HEK293 (cell line): ENCODE data around the gene CDKN2D.
"Not testable (repeated sequence)": the region's sequence is repeated elsewhere in the genome, so short reads cannot be mapped to it uniquely, and the experiment has no call there.

Experiments used
- CTCF ChIA-PET: fragments of 350-600 bp; formaldehyde crosslinking; extraction: SDS; loops from one replicate; lab custom pipeline; 2021; ENCODE audit warnings: antibody characterized with exemption; lab: Yijun Ruan, JAX
- POLR2A ChIA-PET: fragments of 300-600 bp; formaldehyde crosslinking; extraction: SDS; loops from one replicate; lab custom pipeline; 2020; ENCODE audit warnings: antibody characterized with exemption, inconsistent platforms; lab: Yijun Ruan, JAX
- H3K27ac ChIP-seq: fragments of 200-500 bp; sonication (Bioruptor generic); 2 replicates; pipeline ENCODE4 v1.5.1; 2014; ENCODE audit warnings: low read depth, low read length, control low read depth, inconsistent platforms; ENCODE audit errors: extremely low read depth
- H3K36me3 ChIP-seq, 2 experiments: fragments of 200-500 bp in 1 of 2; sonication (Bioruptor generic) in 1 of 2; 1 replicate in 1 of 2; 2 replicates in 1 of 2; pipeline ENCODE4 v1.5.1; 2014 to 2017; ENCODE audit warnings: inconsistent platforms in 2 of 2, low read length in 2 of 2; ENCODE audit not compliant: control insufficient read depth in 2 of 2, insufficient read depth in 1 of 2
- H3K4me1 ChIP-seq: fragments of 200-500 bp; sonication (Bioruptor generic); 2 replicates; pipeline ENCODE4 v1.5.1; 2014; ENCODE audit warnings: mild to moderate bottlenecking, low read length, inconsistent platforms; ENCODE audit not compliant: control insufficient read depth, insufficient read depth
- H3K4me3 ChIP-seq: 2 replicates; pipeline ENCODE4 v1.5.1; 2011; ENCODE audit warnings: low read depth, mild to moderate bottlenecking, control low read depth, low read length, moderate library complexity
- H3K9me3 ChIP-seq: fragments of 200-500 bp; sonication (Bioruptor generic); 2 replicates; pipeline ENCODE4 v1.5.1; 2014; ENCODE audit warnings: low read depth, low read length, inconsistent platforms; ENCODE audit not compliant: control insufficient read depth, insufficient read depth
- HOXC10 ChIP-seq: sonication (generic); formaldehyde crosslinking; IDR thresholded peaks from 2 replicates; pipeline ENCODE4 v1.8.1; 2023; ENCODE audit warnings: mild to moderate bottlenecking, missing genetic modification reagents
- SETDB1 ChIP-seq: IDR thresholded peaks from one replicate; pipeline ENCODE4 v1.6.1; 2017; ENCODE audit warnings: mild to moderate bottlenecking, low read length, moderate library complexity, mixed read lengths; ENCODE audit not compliant: insufficient read length
- WT1 ChIP-seq: fragments of 450-650 bp; formaldehyde crosslinking; IDR thresholded peaks from 2 replicates; pipeline ENCODE4 v1.5.1; 2016; ENCODE audit warnings: missing biosample characterization, missing genetic modification characterization
- ZEB2 ChIP-seq: fragments of 450-650 bp; formaldehyde crosslinking; IDR thresholded peaks from 2 replicates; pipeline ENCODE4 v1.5.1; 2016; ENCODE audit warnings: missing biosample characterization, missing genetic modification characterization
- ZNF202 ChIP-seq: fragments of 450-650 bp; formaldehyde crosslinking; IDR thresholded peaks from 2 replicates; pipeline ENCODE4 v1.5.1; 2016; ENCODE audit warnings: missing biosample characterization, missing genetic modification characterization, borderline replicate concordance
- ZNF514 ChIP-seq: fragments of 450-650 bp; formaldehyde crosslinking; IDR thresholded peaks from 2 replicates; pipeline ENCODE4 v1.5.1; 2016; ENCODE audit warnings: missing biosample characterization, missing genetic modification characterization
- ZNF704 ChIP-seq: fragments of 450-650 bp; formaldehyde crosslinking; IDR thresholded peaks from 2 replicates; pipeline ENCODE4 v1.5.1; 2016; ENCODE audit warnings: missing biosample characterization, missing genetic modification characterization
- ZNF768 ChIP-seq: fragments of 450-650 bp; formaldehyde crosslinking; IDR thresholded peaks from 2 replicates; pipeline ENCODE4 v1.5.1; 2018; ENCODE audit warnings: missing biosample characterization, mild to moderate bottlenecking, missing genetic modification characterization
- ZNF777 ChIP-seq: fragments of 450-650 bp; formaldehyde crosslinking; IDR thresholded peaks from 2 replicates; pipeline ENCODE4 v1.5.1; 2017; ENCODE audit warnings: missing biosample characterization, missing genetic modification characterization, borderline replicate concordance
- TF ChIP-seq, protein P1 (sequence below): IDR thresholded peaks from 2 replicates; pipeline ENCODE4 v1.6.1; 2011; ENCODE audit warnings: mild to moderate bottlenecking, low read depth, low read length, borderline replicate concordance
- TF ChIP-seq, protein P2 (sequence below): fragments of 450-650 bp; formaldehyde crosslinking; IDR thresholded peaks from 2 replicates; pipeline ENCODE4 v1.5.1; 2016; ENCODE audit warnings: missing biosample characterization, missing genetic modification characterization
- TF ChIP-seq, protein P3 (sequence below): fragments of 450-650 bp; formaldehyde crosslinking; IDR thresholded peaks from 2 replicates; pipeline ENCODE4 v1.5.1; 2016; ENCODE audit warnings: missing biosample characterization, missing genetic modification characterization
- TF ChIP-seq, protein P4 (sequence below): fragments of 450-650 bp; formaldehyde crosslinking; IDR thresholded peaks from 2 replicates; pipeline ENCODE4 v1.5.1; 2016; ENCODE audit warnings: missing biosample characterization, missing genetic modification characterization

Gene CDKN2D

GRCh38 chr19:10532457-10532856 is 36.3 kb downstream of the CDKN2D start:
- no peak overlapping the region for H3K4me3 ChIP-seq
- peak; percentile 30 for TF ChIP-seq SETDB1
- TF ChIP-seq, protein P1, sequence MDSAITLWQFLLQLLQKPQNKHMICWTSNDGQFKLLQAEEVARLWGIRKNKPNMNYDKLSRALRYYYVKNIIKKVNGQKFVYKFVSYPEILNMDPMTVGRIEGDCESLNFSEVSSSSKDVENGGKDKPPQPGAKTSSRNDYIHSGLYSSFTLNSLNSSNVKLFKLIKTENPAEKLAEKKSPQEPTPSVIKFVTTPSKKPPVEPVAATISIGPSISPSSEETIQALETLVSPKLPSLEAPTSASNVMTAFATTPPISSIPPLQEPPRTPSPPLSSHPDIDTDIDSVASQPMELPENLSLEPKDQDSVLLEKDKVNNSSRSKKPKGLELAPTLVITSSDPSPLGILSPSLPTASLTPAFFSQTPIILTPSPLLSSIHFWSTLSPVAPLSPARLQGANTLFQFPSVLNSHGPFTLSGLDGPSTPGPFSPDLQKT, result no peak
- TF ChIP-seq ZNF514, result no peak
- no peak for TF ChIP-seq ZEB2 (tag by site-specific recombination)
- TF ChIP-seq, protein P2, sequence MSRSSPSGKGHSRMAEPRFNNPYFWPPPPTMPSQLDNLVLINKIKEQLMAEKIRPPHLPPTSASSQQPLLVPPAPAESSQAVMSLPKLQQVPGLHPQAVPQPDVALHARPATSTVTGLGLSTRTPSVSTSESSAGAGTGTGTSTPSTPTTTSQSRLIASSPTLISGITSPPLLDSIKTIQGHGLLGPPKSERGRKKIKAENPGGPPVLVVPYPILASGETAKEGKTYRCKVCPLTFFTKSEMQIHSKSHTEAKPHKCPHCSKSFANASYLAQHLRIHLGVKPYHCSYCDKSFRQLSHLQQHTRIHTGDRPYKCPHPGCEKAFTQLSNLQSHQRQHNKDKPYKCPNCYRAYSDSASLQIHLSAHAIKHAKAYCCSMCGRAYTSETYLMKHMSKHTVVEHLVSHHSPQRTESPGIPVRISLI (tag by site-specific recombination), result no peak
- TF ChIP-seq ZNF704 (tag by site-specific recombination), result no peak
- ChIA-PET POLR2A (no interaction called here), CTCF (interaction anchor here (0.7 to 1.2 kb wide), 4 partner anchors 9 to 274 kb away, joined by 3 to 6 read pairs (median 3); no protein-coding TSS in a partner anchor)
- no peak overlapping the region for H3K27ac ChIP-seq
- H3K4me1 ChIP-seq, result no peaks in the 10 kb centered on the region
- H3K36me3 ChIP-seq, result no peaks in the 10 kb centered on the region
- H3K9me3 ChIP-seq, result no peaks in the 10 kb centered on the region

- H3K4me3 ChIP-seq, H3K27ac ChIP-seq, POLR2A ChIA-PET, H3K36me3 ChIP-seq, H3K4me1 ChIP-seq, H3K9me3 ChIP-seq: not testable (repeated sequence)
- CTCF ChIA-PET, result interaction anchor here (0.6 kb wide), 1 partner anchor 558 kb away, joined by 4 read pairs; no protein-coding TSS in a partner anchor
- TF ChIP-seq, protein P3, sequence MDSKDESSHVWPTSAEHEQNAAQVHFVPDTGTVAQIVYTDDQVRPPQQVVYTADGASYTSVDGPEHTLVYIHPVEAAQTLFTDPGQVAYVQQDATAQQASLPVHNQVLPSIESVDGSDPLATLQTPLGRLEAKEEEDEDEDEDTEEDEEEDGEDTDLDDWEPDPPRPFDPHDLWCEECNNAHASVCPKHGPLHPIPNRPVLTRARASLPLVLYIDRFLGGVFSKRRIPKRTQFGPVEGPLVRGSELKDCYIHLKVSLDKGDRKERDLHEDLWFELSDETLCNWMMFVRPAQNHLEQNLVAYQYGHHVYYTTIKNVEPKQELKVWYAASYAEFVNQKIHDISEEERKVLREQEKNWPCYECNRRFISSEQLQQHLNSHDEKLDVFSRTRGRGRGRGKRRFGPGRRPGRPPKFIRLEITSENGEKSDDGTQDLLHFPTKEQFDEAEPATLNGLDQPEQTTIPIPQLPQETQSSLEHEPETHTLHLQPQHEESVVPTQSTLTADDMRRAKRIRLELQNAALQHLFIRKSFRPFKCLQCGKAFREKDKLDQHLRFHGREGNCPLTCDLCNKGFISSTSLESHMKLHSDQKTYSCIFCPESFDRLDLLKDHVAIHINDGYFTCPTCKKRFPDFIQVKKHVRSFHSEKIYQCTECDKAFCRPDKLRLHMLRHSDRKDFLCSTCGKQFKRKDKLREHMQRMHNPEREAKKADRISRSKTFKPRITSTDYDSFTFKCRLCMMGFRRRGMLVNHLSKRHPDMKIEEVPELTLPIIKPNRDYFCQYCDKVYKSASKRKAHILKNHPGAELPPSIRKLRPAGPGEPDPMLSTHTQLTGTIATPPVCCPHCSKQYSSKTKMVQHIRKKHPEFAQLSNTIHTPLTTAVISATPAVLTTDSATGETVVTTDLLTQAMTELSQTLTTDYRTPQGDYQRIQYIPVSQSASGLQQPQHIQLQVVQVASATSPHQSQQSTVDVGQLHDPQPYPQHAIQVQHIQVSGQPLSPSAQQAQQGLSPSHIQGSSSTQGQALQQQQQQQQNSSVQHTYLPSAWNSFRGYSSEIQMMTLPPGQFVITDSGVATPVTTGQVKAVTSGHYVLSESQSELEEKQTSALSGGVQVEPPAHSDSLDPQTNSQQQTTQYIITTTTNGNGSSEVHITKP (tag by site-specific recombination), result peak; percentile 81
Measured at GRCh38 chr19:10526887-10527286, 41.9 kb downstream of the CDKN2D start.

DNA sequence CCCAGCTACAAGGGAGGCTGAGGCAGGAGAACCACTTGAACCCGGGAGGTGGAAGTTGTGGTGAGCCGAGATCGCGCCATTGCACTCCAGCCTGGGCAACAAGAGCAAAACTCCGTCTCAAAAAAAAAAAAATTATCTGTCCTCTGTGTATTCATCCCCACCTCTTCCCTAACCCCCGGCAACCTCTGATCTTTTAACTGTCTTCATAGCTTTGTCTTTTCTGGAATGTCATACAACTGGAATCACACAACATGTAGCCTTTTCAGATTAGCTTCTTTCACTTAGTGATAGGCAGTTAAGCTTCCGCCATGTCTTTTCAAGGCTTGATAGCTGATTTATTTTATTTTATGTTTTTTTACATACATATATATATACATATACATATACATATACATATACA is 43.1 kb downstream of the CDKN2D start:
- Histone ChIP-seq H3K4me3 (no peak overlapping the region), H3K4me1 (no peaks in the 10 kb centered on the region), H3K27ac (no peak overlapping the region), H3K36me3 (no peaks in the 10 kb centered on the region), H3K9me3 (no peaks in the 10 kb centered on the region)
- TF ChIP-seq ZNF768 (tag by site-specific recombination) (no peak), ZNF777 (no peak), ZNF202 (tag by site-specific recombination) (no peak), WT1 (tag by site-specific recombination) (no peak), HOXC10 (CRISPR knock-in tag) (no peak)
- TF ChIP-seq, protein P4, sequence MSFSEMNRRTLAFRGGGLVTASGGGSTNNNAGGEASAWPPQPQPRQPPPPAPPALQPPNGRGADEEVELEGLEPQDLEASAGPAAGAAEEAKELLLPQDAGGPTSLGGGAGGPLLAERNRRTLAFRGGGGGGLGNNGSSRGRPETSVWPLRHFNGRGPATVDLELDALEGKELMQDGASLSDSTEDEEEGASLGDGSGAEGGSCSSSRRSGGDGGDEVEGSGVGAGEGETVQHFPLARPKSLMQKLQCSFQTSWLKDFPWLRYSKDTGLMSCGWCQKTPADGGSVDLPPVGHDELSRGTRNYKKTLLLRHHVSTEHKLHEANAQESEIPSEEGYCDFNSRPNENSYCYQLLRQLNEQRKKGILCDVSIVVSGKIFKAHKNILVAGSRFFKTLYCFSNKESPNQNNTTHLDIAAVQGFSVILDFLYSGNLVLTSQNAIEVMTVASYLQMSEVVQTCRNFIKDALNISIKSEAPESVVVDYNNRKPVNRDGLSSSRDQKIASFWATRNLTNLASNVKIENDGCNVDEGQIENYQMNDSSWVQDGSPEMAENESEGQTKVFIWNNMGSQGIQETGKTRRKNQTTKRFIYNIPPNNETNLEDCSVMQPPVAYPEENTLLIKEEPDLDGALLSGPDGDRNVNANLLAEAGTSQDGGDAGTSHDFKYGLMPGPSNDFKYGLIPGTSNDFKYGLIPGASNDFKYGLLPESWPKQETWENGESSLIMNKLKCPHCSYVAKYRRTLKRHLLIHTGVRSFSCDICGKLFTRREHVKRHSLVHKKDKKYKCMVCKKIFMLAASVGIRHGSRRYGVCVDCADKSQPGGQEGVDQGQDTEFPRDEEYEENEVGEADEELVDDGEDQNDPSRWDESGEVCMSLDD (tag by site-specific recombination), result no peak
- CTCF ChIA-PET, result interaction anchor here (0.6 to 1.2 kb wide), 3 partner anchors 8 to 47 kb away, joined by 3 read pairs; partner anchors contain the start of gene S1PR5
- POLR2A ChIA-PET, result no interaction called here
